Measurements from ENCODE around the gene BPIFB2. TPM values are rescaled to one million over a fixed set of nuclear protein-coding genes. Genes with fewer than 3 reads are reported as not detected.

The BPIFB2 gene
- total and polyA plus RNA-seq, 2 donors from 2014 or later: not detected

DNA sequence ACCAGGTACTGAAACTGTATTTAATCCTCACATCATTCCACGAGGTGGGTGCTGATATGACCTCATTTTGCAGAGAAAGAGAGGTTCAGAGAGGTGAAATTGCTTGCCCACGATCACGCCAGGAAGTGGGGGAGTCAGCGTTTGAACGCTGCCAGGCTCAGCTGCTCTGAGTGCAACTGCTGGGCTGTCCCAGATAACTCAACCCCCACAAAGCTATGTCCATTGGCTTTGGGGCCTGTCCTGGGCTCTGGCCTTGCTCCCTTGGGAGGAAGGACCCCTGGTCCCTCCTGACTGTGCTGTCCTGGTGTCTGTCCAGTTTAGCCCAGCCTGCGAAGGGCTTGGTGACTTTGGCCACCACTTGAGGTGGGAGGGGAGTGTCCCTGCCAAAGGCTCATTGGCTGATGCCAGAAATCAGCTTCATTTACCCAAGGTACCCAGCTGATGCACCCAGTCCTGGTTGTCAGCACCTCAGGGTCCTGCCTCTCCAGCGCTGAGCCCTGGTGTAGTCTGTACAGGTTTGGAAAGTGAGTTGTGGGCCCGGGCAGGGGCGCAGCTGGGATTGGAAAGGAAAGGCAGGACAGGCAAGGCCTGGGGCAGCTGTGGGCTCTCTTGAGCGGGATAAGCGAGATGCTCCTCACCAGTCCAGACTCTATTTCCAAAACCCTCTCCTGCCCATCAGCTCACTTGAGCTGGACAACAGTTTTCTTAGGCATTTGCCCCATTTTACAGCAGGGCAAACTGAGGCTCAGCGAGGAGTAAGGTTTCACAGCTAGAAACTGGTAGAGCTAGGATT, 41.7 kb upstream of the BPIFB2 start:
- Histone ChIP-seq H3K27me3 (ENCODE audit: control insufficient read depth, insufficient read depth, low read length) (no peaks in the 10 kb centered on the region), H3K36me3 (ENCODE audit: control insufficient read depth in 2 of 3, insufficient read depth in 3 of 3, low read length in 3 of 3) (no peaks in the 10 kb centered on the region), H3K4me3 (ENCODE audit: low read length in 3 of 3) (no peak overlapping the region), H3K4me1 (ENCODE audit: control insufficient read depth in 2 of 3, insufficient read depth in 2 of 3, low read depth in 1 of 3, low read length in 3 of 3) (no peaks in the 10 kb centered on the region), H3K27ac (ENCODE audit: low read depth in 2 of 2, low read length in 2 of 2) (no peak overlapping the region), H3K9ac (ENCODE audit: low read length in 3 of 3) (no peak overlapping the region), H3K9me3 (ENCODE audit: control insufficient read depth in 2 of 3, insufficient read depth in 1 of 3, low read length in 3 of 3) (no peaks in the 10 kb centered on the region)
- no peak for FAIRE-seq
- TF ChIP-seq, protein P1, sequence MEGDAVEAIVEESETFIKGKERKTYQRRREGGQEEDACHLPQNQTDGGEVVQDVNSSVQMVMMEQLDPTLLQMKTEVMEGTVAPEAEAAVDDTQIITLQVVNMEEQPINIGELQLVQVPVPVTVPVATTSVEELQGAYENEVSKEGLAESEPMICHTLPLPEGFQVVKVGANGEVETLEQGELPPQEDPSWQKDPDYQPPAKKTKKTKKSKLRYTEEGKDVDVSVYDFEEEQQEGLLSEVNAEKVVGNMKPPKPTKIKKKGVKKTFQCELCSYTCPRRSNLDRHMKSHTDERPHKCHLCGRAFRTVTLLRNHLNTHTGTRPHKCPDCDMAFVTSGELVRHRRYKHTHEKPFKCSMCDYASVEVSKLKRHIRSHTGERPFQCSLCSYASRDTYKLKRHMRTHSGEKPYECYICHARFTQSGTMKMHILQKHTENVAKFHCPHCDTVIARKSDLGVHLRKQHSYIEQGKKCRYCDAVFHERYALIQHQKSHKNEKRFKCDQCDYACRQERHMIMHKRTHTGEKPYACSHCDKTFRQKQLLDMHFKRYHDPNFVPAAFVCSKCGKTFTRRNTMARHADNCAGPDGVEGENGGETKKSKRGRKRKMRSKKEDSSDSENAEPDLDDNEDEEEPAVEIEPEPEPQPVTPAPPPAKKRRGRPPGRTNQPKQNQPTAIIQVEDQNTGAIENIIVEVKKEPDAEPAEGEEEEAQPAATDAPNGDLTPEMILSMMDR (IDR thresholded peaks at IDR 0.05; ENCODE audit: borderline replicate concordance, extremely low read depth, insufficient read depth): no peak
- intact Hi-C loops (cut with DNase I): no loop called here
- peak in 2 of 5 donors; percentile 22 to 56 for DNase-seq

DNA sequence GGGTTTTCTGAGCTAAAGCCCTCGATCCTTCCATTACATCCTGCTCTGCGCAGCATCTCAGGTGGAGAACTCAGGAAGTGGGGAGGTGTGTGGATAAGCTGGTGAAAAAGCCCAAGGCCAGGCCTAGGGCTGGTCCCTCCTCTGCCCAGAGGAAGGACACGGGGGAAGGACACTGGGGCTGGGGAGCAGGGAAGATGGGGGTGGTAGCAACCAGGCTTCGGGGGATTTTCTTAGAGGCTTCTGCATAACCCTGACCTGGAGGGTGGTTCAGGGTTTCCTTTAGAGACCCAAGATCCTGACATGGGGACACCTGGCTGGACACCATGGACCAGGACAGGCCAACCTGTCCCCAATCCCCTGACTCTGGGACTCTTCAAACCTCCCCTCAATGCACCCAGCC, 41.1 kb upstream of the BPIFB2 start:
- H3K27ac ChIP-seq (ENCODE audit: low read depth in 2 of 2, low read length in 2 of 2): no peak overlapping the region
- intact Hi-C loops (cut with DNase I): no loop called here
- H3K4me1 ChIP-seq (ENCODE audit: control insufficient read depth in 2 of 3, insufficient read depth in 2 of 3, low read depth in 1 of 3, low read length in 3 of 3): no peaks in the 10 kb centered on the region
- FAIRE-seq (no peak), DNase-seq (peak in 2 of 5 donors; percentile 24 to 32)
- H3K9me3 ChIP-seq (ENCODE audit: control insufficient read depth in 2 of 3, insufficient read depth in 1 of 3, low read length in 3 of 3): no peaks in the 10 kb centered on the region
- TF ChIP-seq, protein P1 (IDR thresholded peaks at IDR 0.05; ENCODE audit: borderline replicate concordance, extremely low read depth, insufficient read depth): no peak
- no peak overlapping the region for H3K9ac ChIP-seq (ENCODE audit: low read length in 3 of 3)
- no peaks in the 10 kb centered on the region for H3K27me3 ChIP-seq (ENCODE audit: control insufficient read depth, insufficient read depth, low read length)
- H3K4me3 ChIP-seq (ENCODE audit: low read length in 3 of 3): no peak overlapping the region
- no peaks in the 10 kb centered on the region for H3K36me3 ChIP-seq (ENCODE audit: control insufficient read depth in 2 of 3, insufficient read depth in 3 of 3, low read length in 3 of 3)

DNA sequence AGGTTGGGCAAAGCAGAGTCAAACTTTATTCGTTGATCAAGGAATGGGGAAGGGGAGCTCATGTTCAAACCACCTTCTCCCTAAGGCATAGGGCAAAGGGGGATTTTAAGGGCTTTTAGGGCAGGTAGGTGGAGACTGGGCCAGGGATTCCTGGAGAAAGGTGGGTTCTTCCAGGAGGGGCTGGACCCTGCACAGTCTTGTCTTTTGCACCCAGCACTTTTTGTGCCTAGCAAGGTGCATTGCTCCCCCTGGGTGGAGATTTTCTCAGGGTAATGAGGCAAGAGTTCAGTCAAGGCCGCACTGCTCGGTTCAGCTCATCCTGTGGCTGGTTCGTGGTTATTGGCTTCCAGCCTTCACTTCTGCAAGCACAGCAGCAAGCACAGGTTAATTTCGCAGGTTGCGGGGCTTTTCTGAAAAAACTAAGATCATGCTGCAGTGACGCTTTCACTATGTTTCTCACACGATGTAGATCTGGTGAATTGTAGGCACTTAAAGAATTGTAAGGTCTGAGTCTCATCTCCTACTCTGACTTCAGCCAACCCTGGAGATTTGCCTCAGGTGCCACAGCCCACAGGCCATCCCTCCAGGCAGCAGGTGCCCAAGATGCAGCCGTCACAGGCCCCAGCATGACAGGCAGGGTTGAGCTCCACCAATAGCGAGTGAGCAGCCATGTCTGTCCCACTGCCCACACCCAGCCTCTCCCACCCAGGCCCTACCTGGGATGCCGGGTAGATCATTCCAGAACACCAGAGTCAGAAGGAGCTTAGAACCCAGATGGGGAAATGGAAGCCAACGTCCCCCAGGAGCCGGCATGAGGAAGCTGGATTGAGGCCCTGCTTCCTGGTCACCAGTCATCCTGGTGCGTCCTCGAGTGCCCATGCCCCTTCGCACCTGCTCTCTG, 40.4 kb upstream of the BPIFB2 start:
- no peaks in the 10 kb centered on the region for H3K27me3 ChIP-seq (ENCODE audit: control insufficient read depth, insufficient read depth, low read length)
- DNase-seq (peak in 1 of 5 donors; percentile 48), FAIRE-seq (no peak)
- no peaks in the 10 kb centered on the region for H3K4me1 ChIP-seq (ENCODE audit: control insufficient read depth in 2 of 3, insufficient read depth in 2 of 3, low read depth in 1 of 3, low read length in 3 of 3)
- H3K9me3 ChIP-seq (ENCODE audit: control insufficient read depth in 2 of 3, insufficient read depth in 1 of 3, low read length in 3 of 3): no peaks in the 10 kb centered on the region
- H3K9ac ChIP-seq (ENCODE audit: low read length in 3 of 3): no peak overlapping the region
- no peaks in the 10 kb centered on the region for H3K36me3 ChIP-seq (ENCODE audit: control insufficient read depth in 2 of 3, insufficient read depth in 3 of 3, low read length in 3 of 3)
- TF ChIP-seq, protein P1 (IDR thresholded peaks at IDR 0.05; ENCODE audit: borderline replicate concordance, extremely low read depth, insufficient read depth): no peak
- H3K27ac ChIP-seq (ENCODE audit: low read depth in 2 of 2, low read length in 2 of 2): no peak overlapping the region
- no peak overlapping the region for H3K4me3 ChIP-seq (ENCODE audit: low read length in 3 of 3)
- intact Hi-C loops (cut with DNase I): no loop called here
